ENCODE results near the gene APBA1. TPM values are rescaled to one million over a fixed set of nuclear protein-coding genes. Genes with fewer than 3 reads are reported as not detected.

The APBA1 gene
- total RNA-seq, 2 experiments from 2014 or later: 0.08 to 0.10 TPM

DNA sequence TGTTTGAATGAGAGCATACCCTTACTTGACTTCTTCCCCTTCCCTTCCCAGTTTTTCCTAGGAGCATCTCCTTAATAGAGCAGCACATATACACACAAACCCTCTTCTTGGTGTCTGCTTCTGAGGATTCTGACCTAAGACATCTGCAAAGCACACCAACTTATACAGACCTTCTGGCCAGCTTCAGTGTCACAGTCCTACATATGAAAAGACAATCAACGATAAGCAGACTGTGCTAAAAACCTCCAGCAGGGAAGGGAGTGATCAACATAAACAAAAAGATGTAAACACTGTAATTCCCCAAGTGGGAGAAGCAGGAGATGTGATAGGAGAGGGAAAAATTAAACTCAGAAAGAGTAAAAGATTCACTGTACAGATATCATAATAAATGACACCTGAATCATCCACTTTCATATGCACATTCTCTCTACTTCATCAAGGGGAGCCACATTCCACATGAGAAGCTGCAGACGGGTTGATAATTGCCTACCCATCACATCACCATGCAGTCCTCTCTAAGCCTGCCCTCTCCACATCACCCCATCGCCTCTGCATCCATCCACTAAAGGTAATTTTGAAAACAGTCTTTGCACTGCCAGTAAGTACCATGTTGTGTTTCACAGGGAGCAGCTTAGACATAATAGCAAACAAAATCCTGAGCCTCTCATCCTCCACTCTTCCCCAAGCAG is 13.0 kb downstream of the APBA1 start:
- POLR2A ChIA-PET: no interaction called here
- CTCF ChIA-PET: no interaction called here

DNA sequence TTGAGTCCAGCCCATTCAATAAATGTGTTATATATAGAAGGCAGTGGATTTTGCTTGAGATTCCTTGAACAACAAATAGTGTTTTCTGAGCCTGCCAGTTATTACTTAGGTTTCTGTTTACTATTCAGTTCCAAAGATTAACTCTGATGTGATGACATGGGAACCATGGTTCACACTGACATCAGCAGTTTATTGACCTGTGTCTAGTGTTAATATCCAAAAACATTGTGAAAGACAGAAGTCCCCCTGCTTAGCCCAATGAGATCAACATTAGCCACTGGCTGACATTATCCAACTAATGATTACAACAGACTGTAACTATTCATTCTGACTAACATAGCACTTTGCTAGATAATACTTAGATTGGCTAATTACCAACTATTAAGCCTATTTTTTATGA is 14.9 kb downstream of the APBA1 start:
- ChIA-PET CTCF (no interaction called here), POLR2A (no interaction called here)

DNA sequence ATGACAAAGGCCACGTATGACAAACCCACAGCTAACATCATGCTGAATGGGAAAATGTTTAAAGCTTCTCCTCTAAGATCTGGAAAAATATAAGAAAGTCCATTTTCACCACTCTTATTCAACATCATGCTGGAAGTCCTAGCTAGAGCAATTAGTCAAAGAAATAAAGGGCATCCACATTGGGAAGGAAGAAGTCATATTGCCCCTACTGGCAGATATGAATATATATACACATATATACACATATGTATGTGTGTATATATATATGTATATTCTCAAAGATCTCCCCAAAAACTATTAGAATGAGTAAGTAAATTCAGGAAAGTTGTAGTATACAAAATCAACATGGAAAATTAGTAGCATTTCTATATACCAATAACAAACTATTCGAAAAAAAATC is 17.1 kb downstream of the APBA1 start:
- ChIA-PET POLR2A (no interaction called here), CTCF (no interaction called here)

DNA sequence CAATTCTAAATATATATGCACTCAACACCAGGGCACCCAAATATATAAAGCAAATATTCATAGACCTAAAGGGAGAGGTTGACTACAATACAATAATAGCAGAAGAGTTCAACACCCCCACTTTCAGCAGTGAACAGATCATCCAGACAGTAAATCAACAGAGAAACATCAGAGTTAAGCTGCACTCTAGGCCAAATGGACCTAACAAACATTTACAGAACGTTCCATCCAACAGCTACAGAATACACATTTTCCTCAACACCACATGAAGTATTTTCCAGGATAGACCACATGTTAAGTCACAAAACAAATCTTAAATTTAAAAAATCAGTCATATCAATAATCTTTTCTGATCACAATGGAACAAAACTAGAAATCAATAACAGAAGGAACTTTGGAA is 18.9 kb downstream of the APBA1 start:
- ChIA-PET CTCF (no interaction called here), POLR2A (no interaction called here)

GRCh38 chr9:69649566-69650250 is 22.5 kb downstream of the APBA1 start:
- POLR2A ChIA-PET: no interaction called here
- CTCF ChIA-PET: no interaction called here

DNA sequence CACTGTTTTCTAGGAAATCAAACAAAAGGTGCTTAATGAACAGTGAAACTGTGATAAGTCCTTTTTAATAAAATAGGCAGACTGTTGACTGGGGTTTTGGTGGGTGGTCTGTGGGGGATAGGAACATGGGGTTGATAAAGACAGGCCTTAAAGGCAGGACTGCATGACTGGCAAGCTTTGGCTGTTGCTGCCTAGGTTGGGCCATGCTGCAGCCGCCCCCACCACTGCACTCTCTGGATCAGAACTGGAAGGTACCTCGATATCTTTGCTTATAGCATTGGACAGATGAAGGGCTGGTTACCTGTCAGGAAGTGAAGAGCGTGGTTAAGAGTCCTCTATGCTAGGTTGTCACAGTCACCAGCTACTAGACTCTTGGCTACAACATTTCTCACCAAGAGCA is 24.4 kb downstream of the APBA1 start:
- CTCF ChIA-PET: no interaction called here
- POLR2A ChIA-PET: no interaction called here

DNA sequence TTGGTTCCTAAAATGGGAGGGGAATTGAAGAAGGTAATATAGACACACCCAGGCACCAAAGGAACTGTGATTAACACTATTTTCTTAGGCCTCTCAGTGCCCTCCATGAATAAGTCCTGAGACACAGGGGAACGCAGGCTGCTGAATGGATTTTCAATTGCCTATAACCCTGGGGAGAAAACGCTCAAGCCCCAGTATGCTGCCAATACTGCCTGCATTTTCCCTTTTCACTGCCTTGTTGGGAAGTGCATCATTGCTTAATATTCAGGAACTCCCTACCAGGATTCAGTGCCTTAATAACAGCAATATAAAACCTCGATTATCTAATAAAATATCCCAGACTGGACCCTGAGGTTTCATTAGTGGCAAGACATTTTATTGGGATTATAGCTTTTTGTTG is 25.4 kb downstream of the APBA1 start:
- ChIA-PET CTCF (no interaction called here), POLR2A (no interaction called here)

GRCh38 chr9:69645488-69645887 is 26.7 kb downstream of the APBA1 start:
- POLR2A ChIA-PET: no interaction called here

DNA sequence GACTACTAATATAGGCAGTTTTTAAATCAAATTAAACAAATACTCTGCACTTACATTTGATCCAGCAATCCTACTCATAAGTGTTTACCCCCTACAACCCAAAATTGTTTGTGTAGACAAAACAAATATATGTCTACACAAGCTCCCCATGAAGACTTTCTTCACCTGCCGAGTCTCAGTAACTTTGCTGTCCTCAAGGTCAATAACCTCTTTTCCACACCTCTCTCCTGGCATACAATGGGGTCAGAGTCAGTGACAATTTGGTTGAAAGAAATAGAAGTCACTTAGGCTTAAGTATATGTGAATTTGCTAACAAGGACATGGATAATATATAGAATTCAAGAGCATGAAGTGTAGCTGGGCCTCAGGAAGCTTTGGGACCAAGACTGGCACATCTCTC is 29.1 kb downstream of the APBA1 start:
- POLR2A ChIA-PET: no interaction called here

More at GRCh38 chr9:69645488-69645887, 26.7 kb downstream of the APBA1 start:
- CTCF ChIA-PET: no interaction called here

DNA sequence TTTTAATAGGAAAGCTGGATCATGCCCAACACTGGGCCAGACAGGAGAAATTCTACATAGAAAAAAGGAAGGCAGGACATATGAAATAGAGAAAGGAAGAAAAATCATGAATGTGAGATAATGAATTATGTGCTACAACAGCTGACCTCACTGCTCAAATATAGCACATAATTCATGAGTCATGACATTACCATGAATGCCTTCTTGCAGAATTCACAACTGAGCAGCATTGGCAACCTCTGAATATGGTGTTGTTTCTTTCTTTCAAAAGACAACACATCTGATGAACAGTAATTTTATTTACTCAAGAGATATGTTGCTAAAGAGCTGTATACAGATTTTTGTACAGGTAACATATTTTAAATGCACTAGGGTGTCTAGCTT is 34.4 kb downstream of the APBA1 start:
- ChIA-PET POLR2A (no interaction called here), CTCF (no interaction called here)

More for the DNA sequence above, 29.1 kb downstream of the APBA1 start:
- CTCF ChIA-PET: no interaction called here

GRCh38 chr9:69637193-69637816 is 34.9 kb downstream of the APBA1 start:
- POLR2A ChIA-PET: no interaction called here
- CTCF ChIA-PET: no interaction called here

DNA sequence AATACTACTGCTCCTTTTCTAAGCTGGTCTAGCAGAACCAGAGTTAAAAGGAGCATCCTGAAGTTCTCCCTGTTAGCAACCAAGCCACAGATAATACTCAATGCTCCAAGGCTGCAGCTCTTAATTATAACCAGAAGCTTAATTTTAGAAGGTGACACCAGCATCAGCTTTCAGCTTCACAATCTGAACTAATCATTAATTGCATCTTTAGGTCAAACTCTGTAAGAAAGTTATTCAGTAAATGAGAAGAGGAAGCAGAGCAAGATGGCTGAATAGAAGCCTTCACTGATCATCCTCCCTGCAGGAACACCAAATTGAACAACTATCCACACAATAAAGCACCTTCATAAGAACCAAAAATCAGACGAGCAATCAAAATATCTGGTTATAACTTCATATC is 38.5 kb downstream of the APBA1 start:
- POLR2A ChIA-PET: no interaction called here
- CTCF ChIA-PET: no interaction called here

DNA sequence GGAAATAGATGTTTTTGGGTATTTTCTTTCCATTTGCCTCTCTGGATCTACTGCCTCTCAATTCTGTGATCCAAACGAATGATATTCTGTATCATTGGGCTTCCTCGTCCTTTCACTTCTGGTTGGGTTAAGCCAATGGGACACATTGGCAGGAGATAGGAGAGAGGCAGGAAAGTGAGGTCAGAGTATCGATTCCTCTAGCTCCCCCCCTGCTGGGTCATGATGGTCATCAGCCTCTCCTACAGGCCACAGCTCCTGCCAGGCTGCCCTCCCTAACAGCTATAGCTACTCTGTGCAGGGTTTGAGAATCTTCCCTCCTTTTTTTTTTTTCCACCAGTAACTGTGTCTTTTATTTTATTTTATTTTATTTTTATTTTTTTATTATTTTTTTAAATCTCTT is 39.4 kb downstream of the APBA1 start:
- POLR2A ChIA-PET: no interaction called here
- CTCF ChIA-PET: no interaction called here

- CTCF ChIA-PET: no interaction called here
- POLR2A ChIA-PET: no interaction called here
These were observed 44.9 kb downstream of the APBA1 start for GRCh38 chr9:69627281-69627680.

- CTCF ChIA-PET: no interaction called here
- POLR2A ChIA-PET: no interaction called here
These were observed 48.9 kb downstream of the APBA1 start for GRCh38 chr9:69623276-69623675.

GRCh38 chr9:69622676-69623075 is 49.5 kb downstream of the APBA1 start:
- POLR2A ChIA-PET: no interaction called here

DNA sequence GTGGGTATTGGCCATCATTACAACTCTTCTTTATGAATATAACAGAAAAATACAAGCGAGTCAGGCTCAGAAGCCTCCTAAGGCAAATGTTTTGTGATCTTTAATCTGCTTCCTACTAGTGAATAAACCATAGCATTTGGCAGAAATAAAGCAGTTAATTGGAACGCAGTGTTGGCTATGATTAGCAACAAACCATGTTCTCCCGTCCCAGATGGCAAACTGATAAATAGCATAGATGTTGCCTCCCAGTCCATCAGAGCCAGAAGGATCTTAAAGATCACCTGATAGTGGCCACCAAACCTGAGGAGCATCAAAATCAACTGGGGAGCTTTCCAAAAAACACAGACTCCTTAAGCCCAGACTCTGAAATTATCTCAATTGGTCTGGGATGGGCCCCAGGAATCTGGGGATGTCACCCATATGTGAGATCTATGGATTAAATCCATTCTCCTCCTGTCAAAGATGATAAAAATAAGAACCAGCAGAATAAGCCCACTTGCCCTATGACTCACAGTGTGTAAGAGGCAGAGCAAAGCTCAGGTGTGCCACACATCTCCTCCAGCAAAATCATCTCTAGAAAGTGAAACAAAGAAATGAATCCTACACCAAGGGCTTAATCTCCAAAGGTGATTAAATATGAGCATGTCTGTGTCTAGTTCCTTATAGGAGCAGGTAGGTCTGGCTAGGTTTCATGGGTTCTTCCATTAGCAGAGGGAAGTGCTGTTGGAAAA is 50.3 kb downstream of the APBA1 start:
- ChIA-PET CTCF (no interaction called here), POLR2A (no interaction called here)

More at GRCh38 chr9:69622676-69623075, 49.5 kb downstream of the APBA1 start:
- CTCF ChIA-PET: no interaction called here

DNA sequence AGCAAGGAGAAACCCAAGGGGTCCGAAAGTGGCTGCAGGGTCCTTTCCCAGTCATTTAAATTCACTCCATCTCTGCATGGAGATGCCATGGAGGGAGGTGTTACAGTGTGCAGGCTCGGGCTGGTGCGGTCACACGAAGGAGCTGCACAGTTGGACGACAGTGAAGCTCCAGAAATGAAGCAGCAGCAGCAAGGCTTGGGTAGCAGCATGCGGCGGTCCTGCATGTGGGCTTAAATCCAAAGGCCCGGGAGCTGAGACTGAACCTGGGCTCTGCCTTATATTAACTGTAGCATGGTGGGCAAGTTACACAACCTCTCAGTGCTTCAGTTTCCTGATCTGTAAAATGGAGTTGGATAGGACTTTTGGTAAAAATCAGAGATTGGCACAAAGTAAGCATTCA is 51.4 kb downstream of the APBA1 start:
- CTCF ChIA-PET: no interaction called here
- POLR2A ChIA-PET: no interaction called here

GRCh38 chr9:69619233-69619632 is 52.9 kb downstream of the APBA1 start:
- CTCF ChIA-PET: no interaction called here
- POLR2A ChIA-PET: no interaction called here

DNA sequence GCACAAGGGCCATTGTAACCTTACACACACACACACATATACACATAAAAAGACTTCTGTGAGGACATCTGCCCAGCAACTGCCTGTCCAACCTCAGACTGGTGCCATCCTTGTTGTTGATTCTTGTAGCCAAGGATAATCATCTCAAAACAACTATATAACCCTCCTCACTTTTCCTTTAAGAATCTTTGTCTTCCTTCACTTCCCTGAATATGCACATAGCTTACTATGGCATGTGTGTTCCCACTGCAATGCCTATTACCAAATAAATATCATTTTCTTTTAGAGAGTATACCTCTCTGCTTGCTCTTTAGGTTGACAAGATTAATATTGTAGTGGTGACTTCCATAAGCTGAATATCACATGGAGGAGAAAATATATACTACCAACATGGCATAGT is 55.2 kb downstream of the APBA1 start:
- ChIA-PET POLR2A (no interaction called here), CTCF (no interaction called here)

- CTCF ChIA-PET: no interaction called here
- POLR2A ChIA-PET: no interaction called here
These were observed 56.3 kb downstream of the APBA1 start for GRCh38 chr9:69615880-69616279.

Data from activated CD8-positive, alpha-beta memory T cell treated with anti-CD3 and anti-CD28 coated beads for 36 hours (primary cell).